ENCODE data around the gene OVAAL.

The OVAAL gene
- 0 reads per million in 3 experiments for total RNA-seq

GRCh38 chr1:180558664-180559063 is at the start of gene OVAAL:
Gene OVAAL (plus strand): TSS chr1:180558964.
- no peak for DNase-seq

DNA sequence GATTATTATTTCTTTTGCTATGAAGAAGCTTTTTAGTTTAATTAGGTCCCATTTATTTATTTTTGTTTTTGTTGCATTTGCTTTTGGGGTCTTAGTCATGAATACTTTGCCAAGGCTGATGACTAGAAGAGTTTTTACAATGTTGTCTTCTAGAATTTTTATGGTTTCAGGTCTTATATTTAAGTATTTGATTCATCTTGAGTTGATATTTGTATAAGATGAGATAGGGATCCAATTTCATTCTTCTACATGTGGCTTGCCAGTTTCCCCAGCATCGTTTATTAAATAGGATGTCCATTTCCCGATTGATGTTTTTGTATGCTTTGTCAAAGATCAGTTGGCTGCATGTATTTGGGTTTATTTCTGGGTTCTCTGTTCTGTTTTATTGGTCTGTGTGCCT is 47.9 kb upstream of the OVAAL start:
- no peak for DNase-seq

DNA sequence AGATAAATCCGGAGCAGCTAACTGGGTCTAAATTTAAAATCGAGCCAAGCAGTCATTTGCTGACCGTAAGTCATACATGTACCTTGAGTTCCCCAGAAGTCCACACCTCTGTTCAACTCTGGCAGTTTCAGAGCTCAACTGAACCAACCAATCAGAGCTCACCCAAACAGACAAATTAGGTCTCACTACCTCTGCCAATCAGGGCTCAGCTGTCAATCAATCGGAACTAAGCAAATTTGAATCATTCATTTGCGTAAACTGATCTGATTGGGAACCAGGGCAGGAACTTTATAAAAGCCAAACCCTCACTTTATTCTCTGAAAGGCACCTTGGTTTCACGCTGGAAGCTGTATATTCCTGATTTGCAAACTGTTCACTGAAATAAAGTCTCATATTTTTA is 45.2 kb upstream of the OVAAL start:
- no peak for DNase-seq

DNA sequence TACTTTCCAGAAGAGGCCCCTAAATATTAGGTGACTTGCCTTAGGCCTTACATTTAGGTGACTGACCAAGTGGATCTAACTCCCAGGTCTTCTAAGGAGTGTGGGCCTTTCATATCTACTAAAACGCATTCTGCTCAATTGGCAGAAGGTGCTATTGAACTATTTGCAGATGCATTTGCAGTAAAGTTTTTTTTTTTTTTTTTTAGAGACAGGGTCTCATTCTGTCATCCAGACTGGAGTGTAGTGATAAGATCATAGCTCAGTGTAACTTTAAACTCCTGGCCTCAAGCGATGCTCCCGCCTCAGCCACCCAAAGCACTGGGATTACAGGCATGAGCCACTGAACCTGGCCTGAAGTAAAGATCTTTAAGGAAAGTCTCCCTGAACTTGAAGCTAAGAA is 43.4 kb upstream of the OVAAL start:
- no peak for DNase-seq

DNA sequence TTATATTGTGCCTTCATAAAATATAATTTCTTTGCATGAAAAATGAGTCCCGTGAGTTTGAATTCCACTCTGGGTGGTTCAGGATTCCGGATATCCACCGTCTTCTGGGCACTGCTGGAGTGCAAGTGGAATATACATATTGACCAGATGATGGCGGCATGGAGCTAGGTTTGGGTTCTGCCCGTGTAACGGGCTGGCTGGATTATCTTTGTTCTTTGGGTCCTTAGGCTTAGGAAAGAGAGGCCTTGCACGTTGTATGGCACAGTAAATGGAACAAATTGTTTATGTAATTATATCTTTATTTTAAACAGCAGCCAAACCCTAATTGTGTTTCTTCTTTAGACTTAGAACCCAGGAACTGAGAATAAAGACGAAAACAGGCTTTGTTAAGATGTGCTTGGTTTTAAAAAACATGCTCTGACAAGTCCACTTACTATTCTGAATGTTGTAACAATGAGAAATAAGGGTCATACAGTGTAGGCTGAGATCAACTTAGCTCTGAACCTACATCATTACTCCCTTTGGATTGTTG is 42.8 kb upstream of the OVAAL start:
- DNase-seq = peak; percentile 51

DNA sequence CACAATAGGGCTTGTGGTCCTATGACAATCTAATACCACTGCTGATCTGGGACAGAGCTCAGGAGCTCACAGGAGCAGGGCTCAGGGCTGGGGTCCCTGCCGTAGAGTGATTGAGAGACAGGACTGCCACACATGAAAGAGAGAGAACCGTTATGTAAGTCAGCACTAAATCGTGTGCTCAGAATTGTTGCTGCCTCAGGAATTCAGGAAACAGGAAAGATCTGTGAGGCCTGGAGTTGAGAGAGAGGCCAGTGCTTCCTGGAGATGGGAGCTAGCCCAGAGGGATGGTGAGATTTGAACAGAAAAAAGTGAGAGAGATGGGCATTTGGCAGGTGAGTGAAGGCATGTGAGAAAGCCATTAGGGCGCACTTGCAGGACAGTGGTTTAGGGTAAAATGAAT is 38.9 kb upstream of the OVAAL start:
- no peak for DNase-seq

GRCh38 chr1:180521474-180522212 is 37.1 kb upstream of the OVAAL start:
- DNase-seq = no peak

DNA sequence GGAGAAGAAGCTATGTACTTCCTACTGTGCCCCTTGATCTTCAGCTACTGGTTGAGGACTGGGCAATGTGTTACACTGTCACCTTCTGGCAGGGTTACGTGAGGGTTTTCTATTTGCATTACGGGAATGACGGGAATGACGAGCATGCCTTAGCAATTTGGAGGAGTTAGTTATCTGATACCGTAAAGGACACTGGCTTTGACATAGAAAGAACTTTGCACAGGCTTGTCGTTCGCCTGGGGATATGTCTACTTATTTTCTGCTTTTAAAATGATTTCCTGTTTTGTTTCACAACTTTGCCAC is 36.6 kb upstream of the OVAAL start:
- DNase-seq = no peak

GRCh38 chr1:180524160-180524914 is 34.4 kb upstream of the OVAAL start:
- DNase-seq = no peak

GRCh38 chr1:180524915-180525714 is 33.6 kb upstream of the OVAAL start:
- DNase-seq = no peak

- DNase-seq = no peak
Observed at GRCh38 chr1:180525715-180526039, 33.1 kb upstream of the OVAAL start.

DNA sequence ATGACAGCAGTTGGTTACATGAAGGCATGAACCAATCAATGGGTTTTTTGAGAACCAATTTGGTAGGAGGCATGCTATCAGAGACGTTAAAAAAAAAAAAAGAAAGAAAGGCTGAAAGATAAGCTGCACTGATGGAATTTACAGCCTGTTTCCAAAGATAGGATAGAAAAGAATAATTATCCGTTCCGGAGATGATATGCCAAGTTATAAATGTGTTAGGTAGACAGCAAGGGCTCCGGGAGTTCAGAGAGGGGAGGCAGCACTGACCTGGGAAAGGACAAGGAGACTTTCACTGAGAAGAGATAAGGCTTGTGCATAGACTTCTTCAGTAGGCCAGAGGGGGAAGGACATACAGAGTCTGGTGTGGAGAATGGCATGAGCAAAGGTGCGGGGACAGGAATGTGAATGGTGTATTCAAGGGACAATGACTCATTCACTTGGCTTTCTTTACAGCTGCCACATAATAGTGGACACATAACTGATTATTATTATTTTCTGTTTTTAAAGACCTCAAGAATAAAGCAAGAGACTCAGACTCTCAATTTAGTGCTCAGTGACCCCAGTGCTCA is 31.6 kb upstream of the OVAAL start:
- DNase-seq = no peak

GRCh38 chr1:180528868-180529470 is 29.8 kb upstream of the OVAAL start:
- no peak for DNase-seq

- no peak for DNase-seq
Observed at GRCh38 chr1:180530501-180530900, 28.3 kb upstream of the OVAAL start.

- no peak for DNase-seq
Observed at GRCh38 chr1:180532854-180533253, 25.9 kb upstream of the OVAAL start.

GRCh38 chr1:180533266-180533987 is 25.3 kb upstream of the OVAAL start:
- peak; percentile 37 for DNase-seq

DNA sequence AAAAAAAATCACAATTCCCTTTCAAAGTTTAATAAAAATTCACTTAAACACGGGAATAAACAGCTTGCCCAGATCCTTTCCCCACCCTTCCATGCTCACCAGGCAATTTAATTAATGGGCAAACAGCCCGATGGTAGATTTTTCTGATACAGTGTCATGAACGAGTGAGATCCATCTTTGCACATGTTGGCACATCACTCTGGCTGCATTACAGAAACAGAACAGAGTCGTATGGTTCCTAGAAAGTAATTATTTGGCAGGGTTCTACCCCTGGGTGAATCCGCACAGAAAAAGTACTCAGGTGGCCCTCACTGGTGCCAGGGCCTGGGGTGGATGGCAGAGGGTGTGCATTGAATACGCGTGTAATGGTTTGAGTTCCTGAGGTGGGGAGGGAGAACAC is 24.6 kb upstream of the OVAAL start:
- DNase-seq = no peak

DNA sequence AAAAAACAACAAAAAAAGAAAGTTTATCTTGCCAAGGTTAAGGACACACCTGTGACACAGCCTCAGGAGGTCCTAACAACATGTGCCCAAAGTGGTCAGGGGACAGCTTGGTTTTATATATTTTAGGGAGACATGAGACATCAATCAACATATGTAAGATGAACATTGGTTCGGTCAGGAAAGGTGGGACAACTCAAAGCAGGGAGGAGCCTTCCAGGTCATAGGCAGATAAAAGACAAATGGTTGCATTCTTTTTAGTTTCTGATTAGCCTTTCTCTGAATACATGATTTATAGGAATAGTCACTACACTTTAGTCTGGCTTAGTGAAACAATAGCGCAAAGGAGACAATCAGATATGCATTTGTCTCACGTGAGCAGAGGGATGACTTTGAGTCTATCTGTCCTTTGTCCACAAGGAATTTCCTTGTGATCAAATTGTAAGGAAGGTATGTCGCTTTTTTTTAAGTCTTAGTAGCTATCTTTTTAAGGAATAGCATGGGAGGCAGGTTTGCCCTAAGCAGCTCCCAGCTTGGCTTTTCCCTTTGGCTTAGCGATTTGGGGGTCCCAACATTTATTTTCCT is 23.3 kb upstream of the OVAAL start:
- DNase-seq = no peak

DNA sequence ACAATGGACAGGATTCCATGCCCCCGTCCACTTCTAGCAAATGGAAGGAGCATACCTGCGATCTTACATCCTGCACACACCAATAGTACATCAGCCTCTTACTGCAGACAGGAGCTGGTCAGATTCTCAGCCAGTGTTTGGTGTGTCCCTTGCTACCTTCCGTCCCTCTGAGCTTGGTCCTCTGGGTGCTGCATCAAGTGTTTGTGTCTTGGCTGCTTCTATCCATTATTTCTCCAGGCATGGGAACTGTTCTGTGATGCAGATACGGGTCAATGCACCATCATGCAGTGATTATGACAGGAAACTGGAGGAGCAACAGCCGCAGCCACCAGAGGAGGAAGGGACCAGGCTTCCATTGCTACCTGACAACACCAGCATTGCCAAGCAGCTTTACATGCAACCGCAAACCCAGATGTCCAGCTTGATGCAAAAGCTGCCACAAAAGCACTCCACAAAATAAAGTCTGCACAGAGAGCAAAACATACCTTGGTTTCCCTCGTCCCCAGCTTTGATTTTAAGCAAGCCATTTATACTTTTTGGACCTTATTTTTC is 21.9 kb upstream of the OVAAL start:
- no peak for DNase-seq

DNA sequence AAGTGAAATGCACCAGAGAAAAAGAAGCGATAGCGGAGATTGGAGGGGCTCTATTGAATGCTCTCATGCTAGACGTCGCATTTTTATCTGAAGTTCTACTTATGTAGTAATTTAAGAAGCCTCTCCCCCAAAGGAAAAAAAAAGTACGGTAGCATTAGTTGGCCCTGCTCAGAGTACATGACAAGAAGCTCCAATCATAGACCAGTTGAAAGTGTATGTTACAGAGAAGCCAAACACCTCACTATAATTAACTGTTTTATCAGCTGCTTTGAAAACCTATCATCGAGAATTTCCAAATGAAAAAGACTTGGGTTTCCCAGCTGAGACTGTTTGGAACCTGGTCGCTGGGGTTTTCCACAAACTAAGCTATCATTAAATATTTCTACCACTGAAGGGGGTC is 19.6 kb upstream of the OVAAL start:
- DNase-seq = no peak
